HG03066 (cell line): ENCODE results near the gene PMP22.

Source experiments
- ATAC-seq: cut with Tn5 transposase; IDR thresholded peaks from one replicate; pipeline ENCODE4 v1.9.1; 2021; ENCODE audit warnings: low read depth; ENCODE audit not compliant: unreplicated experiment

The PMP22 gene

DNA sequence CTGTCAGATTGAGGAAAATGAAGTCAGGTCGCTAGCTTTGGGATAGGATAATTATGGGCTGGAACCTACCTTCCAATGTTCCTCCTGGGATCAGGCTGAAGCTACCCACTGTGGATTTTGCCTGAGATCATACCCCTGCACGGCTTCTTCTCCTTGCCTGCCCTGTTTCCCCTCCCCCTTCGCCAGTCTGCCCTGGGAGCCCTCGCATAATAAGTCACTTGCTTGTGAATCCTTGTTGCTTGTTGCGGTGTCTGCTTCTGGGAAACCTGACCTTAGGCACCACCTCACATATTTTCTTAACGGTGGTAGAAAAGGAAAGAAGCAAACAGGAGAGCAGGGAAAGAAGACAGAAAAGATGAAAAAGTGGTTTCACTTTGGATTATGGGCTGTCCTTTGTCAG lies 13.3 kb upstream of the PMP22 start:
- ATAC-seq = no peak

DNA sequence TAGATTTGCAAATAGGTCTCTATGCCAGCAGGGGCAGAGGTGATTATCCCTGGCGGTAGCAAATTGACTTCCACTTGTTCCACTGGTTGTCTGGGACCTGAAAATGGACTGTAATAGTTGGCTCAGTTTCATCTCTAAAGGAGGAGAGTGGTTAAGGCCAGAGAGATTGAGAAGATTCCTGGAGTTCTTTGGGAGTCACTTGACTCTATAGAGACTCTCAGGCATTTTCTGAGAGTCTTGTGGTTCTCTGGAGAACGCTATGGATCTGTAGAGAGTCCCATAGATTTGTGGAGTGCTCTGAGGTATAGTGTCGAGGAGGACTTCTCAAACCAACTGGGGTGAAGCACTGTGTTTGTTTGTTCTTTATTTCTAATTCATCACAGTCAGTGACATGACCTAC lies 8.9 kb upstream of the PMP22 start:
- ATAC-seq = no peak

DNA sequence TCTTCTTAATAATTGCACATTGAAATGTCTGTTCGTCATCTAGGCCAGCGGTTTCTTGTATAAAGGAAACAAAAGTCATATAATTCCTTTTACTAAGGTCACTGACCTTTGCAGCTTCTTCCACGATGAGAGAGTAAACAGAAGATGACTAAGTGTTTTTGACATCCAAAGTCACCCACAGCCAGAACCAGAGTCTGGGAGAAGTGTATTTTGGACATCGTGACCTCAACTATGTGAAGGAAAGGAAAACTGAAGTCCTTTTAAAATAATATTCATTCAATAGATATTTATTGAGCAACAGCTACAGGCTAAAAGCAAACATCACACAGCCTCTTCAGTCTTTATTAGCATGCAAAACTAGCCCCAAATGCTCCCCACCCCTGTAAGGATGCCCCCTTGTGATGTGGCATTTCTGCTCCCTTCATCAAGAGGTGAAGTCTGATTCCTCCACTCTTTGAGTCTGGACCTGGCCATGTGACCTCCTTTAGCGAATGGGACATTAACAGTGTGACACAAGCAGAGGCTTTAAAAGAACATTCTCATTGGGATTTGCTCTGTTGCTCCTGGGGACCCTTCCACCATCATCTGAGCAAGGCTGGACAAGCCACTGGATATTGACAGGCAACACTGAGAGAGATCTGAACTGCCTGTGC lies 8.1 kb upstream of the PMP22 start:
- no peak for ATAC-seq

DNA sequence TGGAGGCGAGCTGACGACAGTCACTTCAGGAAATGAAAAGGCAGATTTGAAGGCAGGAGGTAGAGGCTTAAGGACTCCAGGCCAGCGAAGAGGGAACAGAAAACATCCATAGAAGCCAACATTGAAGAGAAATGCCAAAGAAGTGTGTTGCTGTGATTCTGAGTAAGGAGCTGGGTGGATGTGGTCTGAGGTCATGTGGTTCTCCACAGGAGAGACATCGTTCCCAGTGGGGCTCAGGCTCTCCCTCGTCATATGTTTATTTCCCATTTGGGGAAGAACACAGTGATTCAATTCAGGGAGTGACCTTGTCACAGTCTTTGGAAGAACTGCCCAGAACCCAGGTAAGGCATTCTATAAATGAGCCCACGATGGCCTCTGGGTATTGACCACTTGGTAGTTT lies 6.6 kb upstream of the PMP22 start:
- no peak for ATAC-seq

DNA sequence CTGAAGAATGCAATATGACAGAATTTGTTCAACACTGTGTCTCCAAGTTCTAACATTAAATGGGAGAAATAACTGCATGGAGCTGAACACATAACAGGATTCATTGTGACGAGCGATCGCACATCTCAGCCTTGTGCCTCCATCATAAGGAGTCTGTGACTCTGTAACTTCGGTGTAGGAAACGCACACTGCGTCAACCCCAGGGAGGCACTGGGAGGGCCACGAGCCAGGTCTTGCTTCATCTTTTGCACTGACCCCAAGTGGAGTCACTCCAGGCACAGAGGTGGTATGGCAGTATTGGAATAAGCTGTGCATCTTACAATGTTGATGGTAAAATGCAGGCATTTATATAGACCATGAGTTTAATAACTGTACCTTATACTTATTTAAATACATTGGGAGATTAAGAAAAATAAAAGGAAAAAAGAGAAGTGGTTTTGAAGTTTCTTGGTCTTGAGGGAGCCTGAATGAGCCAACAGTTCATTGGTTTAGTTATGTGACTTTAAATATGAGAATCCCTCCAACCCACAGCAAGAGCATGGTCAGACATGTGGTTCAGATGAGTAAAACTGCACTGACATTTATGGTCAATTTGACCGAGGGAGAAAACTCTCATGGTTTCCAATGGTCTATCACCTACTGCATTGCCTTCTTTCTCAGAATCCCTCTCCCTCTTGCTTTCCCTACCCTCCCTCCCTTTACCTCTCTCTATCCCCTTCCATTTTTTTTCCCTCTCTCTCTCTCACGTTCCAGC lies 5.7 kb upstream of the PMP22 start:
- no peak for ATAC-seq

DNA sequence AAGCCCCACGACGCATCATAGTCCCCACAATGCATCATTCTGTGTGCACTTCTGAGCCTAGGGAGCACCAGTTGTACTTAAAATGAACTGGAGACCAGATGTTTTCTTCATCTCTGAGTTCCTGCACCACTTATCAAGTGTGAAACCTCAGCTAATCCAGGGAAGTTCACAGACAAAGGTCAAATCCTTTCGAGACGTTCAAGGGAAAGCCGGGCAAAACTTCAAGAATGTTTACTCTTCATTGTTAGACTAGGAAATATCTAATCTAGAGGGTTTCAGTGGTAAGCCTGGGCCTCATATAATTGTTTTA lies 4.6 kb upstream of the PMP22 start:
- no peak for ATAC-seq

DNA sequence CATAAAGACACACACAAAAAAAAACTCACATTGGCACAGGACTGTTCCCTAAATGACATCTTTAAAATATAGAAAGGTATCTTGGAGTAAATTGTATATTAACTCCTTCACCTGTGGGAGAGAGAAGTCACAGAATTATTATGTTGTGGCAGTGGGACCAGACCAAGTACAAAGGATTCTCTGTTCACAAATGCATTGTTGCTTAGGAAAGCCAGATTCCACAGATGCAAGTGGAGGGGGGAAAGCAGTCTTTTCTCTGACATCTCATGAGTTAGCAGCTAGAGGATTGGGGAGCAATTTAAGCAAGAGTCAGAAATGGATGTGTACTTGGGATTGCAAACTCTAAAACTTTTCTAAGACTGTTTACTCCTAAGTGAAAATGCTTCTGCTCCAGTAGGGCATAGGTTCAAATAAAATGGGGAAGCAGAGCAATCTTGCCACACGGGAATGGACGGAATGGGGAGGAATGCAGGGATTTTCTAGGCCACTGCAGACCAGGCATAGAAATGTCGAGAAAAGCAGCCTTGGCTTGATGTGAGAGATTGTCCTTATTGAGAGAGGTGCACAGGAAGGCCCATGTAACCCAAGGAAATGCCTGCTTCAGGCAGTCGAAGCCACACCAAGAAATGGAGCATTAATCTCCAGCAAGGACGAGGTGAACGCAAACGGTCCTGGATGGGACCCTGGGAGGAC lies 4.1 kb upstream of the PMP22 start:
- no peak for ATAC-seq

DNA sequence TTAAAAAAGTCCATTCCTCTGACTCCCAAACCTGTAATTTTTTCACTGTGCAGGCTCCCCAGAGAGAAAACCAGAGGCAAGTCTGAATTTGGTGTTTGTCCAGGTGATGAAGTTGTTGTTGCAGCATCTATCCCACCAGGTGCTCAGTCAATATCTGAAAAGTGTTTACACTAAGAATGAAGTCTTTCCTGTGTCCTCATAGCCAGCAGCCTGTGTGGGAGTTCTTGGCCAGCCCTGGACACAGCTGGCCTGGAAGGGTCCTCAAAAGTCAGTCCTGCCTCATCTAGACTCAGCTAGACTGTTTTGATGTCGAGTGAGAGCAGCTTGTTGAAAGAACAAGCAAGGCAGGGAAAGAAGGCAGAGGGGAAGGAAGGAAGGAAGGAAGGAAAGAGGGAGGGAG lies 3.3 kb upstream of the PMP22 start:
- no peak for ATAC-seq

DNA sequence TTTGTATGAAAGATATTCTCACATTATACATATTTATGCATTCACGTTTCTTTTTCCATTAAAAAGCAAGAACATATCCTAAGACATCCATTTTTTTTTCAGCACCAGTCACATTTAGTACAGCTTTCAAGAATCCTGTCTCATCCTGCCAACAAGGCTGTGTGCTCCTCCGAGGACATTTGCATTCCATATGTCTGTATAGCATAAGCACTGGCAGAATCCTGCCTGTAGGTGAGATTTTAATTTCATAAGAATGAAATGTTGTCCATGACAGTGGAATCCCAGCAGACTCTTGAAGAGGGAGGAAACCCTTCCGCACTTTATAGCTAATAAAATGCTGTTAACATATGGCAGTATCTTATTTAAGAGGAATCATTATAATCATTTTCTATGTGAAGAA lies 2.9 kb upstream of the PMP22 start:
- ATAC-seq = no peak

DNA sequence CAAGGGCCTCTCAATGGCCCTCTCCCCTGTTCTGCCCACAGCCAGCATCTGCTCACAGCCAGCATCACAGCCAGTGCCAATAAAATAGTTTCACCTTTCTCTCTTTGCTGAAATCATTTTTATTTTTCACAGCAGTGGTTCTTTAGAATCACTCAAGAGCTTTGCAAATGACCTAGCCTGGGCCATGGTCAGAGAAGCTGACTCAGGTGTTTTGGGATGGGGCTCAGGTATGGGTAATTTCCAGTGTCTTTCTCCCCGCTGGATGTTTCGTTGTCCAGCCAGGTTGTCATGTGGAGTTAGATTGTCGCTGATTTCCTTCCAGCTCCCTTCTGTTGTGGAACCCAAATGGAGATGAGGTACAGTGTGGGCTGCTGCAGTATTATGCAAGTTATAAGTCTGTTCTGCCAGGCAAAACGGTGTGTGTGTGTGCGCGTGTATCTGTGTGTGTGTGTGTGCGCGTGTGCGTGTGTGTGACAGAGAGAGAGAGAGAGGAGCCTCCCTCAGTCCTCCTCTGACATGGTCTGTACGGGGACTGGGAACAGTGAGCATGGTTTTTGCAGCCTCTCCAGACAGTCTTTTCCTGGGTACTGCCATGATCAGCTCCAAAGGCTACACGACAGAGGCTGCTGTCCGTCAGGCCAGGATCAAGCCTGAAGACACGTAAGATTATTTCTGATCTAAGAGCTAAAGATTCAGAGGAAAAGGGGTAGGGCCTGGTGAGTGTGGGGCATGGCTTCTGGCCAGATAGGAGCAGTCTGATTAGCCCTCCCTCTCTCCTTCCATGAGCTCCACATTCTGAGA lies 1.4 kb upstream of the PMP22 start:
- no peak for ATAC-seq

DNA sequence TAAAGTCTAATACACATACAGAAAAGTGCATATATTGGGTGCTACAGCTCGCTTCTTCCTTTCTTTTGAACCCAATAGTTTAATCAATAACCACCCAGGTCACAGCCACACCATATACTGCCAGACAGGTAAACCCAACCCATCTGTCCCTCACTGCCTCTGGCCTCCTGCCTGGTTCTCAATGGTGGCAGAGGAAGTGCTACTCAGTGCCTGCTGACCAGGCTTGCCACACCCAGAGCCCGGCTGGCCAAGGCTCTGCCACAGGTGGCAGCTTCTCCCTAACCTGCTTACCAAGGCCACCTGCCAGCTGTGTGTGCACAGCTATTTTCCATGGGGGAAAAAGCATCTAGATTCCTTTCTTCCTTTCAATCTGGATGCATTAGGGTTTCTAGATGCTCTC lies 584 bp downstream of the PMP22 start:
- ATAC-seq = no peak

DNA sequence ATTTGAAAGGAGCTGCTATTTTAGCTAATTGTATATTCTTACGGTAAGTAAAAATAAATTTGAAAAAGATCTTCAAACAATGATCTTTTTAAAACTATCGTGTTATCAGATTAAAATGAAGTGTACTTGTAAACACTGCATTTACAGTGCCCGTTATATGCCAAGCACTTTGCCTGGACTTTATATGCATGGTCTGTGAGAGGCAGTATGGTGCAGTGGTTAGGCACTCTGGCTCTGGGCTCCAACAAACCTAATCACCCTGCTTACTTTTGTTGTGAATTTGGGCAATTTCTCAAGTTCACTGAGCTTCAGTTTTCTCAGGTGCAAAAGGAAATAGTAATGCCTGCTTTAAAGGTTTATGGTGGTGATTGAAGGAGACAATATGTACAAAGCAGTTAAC lies 1.4 kb downstream of the PMP22 start:
- no peak for ATAC-seq

DNA sequence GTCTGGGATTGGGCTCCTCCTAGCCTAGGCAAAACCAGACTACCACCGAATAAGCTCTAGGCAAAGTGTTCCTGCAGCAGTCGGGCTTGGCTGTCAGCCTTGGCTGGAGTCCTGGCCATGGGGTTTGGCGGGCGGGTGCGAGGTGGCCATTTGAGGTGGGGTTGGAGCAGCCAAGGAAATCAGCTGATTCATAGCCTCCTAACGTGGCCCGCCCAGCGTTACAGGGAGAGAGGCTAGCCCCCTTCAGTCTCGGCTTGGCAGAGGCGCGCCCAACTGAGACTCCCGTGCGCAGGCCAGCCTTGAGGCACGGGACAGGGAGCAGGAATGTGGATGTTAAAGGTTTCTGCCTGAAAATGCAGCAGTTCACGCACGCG lies 1.9 kb downstream of the PMP22 start:
- ATAC-seq = no peak

DNA sequence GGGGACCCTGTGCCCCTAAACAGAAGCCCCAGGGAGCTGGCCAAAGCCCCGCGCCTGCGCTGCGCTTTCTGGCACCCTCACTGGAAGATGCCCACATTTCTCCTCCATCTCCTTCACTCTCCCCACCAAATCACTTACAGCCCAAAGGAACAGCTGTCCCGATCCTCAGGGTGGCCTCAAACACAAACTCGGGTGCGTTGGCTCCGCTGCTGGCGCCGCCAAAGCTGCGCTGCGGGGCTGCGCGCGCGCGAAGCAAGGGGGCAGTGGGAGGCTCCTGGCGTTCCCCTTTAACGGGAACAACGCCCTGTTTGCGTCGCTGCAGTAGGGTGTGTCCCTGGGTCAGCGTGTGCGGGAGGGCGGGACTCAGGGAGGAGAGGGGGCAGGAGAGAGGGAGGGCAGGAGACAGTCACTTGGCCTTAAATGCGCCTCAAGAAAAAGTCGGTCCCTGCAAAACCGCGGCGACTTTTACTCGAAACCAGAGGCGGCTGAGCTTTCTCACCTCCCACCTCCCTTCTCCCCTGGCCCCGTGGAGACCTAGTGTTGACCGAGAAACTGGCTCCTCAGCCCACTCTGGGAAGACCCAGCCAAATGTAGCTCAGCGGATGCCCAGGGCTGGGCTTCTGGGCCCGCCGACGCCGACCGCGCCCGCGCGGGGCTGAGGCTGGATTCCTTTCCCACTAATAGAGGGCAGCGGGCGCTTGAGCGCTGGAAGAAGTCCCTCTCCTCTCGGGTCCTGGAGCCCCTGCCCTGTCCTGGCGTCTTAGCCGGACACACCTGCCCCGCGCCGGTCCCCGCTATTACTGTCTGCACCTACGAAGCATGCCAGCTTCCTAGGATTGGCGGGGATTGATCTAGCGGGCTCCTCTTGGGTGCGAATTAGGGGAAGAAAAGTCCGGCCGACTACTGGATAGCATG lies 2.6 kb downstream of the PMP22 start:
- no peak for ATAC-seq

DNA sequence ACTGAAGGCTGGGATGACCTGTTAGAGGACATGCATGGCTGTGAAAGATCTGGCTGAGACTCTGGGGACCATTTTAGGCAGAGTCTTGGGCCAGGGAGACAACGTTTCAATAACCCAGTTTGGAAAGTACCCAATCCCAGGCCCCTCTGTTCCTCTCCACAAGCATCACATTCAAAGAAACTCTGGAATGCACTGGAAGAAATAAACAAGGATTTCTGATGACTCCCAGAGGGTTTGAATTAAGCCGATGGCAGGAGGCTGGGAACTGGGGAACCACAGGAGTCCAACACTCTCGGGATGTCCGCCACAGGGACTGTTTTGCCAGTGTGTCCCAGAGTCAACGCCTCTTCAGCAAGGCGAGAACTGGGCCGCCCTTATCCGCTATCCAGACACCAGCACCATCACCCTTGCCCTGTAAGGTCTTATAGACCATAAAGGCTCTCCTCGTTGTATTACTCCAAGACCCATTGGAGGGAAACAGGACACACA lies 3.3 kb downstream of the PMP22 start:
- ATAC-seq = no peak

DNA sequence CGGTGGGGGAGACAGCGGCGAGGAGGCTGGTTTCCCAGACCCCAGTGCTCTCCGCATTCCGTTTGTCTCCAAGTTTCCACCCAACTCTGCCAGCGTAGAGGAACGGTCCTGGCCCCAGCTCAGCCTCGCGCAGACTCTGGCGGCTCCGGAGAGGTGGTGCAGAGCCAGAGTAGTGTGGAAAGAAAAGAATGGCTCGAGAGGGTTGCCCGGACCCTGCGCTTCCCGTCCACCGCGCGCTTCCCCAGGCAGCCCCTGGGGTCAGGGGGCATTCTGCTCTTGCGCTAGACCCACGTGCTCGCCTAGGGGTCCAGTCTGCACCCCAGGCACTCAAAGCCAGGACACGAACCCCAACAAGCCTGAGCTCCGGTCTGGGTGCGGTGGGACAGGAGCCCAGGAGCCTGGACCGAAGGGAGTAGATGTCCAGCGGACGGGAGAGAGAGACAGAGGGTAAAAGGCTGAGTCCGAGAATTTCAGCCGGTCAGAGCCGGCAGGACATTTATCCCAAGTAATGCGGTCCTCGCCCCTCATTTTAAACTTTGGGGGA lies 3.8 kb downstream of the PMP22 start:
- no peak for ATAC-seq

DNA sequence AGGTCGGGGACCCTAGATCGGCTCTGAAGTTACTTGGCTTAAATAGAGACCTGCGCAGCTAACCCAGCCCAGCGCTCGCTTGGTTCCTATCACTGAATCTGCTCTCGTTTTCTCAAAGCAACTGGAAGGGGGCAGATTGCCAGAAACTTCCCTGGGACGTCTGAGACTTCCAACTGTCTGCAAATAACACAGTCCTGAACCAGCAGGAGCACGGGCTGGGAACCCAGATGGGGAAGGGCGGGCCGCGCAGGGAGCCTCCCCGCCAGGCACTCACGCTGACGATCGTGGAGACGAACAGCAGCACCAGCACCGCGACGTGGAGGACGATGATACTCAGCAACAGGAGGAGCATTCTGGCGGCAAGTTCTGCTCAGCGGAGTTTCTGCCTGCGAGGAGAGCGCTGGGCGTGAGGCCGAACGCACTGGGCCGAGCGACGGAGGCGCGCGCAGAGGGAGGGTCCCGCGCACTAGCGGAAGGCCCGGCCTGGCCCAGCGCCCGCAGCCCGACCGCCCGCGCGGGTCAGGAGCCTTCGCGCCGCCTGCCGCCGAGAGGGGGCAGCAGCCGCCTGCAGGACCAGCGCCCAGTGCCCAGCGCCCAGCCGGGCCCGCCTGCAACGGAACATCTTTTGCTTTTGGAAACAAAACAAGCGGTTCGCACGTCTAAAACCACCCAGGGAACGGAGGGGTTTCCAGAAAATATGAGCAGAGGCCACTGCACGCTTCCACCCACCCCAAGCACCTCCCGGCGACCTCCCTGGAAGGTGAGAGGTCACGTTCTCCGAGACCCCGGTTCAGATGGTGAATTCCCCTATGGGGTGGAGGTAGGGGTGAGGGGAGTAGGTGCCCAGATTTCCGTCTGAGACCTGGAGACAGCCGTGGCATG lies 4.5 kb downstream of the PMP22 start:
- no peak for ATAC-seq

DNA sequence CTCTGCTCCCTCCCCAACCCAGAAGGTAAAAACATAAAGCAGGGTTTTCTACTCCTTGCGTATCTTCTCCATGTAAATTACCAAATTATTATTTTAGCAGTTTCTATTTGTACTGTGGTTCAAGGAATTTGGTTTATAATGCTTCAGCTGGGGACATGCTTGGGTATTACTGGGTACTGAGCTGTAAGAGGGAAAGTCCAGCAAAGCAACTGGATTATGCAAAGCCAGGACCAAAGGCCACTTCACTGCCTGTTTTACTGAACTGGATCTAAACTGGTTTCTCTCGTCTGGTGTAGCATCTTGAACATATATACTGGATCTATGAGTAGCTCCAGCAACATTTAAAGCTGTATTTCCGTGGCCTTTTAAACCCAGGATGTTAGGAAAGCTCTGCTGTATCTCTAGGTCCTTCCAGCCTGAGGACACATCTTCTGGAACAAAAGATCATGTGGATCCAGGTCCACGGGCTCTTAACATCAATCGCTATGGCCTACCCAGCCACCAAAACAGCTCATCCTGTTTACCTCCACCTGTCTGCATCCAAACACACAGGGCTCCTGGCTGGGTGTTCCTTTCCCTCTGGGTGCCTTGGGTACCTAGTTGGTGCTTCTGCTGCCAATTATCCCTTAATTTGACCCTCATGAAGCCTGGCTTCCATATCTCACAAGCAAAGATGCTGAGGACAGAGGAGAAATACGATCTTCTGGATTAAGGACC lies 7.2 kb downstream of the PMP22 start:
- ATAC-seq = no peak
